GM12878 (cell line): Measurements from ENCODE around the gene DCDC2C. TPM values are rescaled to one million over a fixed set of nuclear protein-coding genes. Genes with fewer than 3 reads are reported as not detected.

Source experiments
- ATAC-seq: fragments of 200-7000 bp; cut with Tn5 transposase; 3 replicates; pipeline ENCODE4 v1.9.1; 2020; ENCODE audit warnings: mild to moderate bottlenecking, moderate library complexity
- BruUV-seq: library from RNA; stranded (reverse); fragments of 400-500 nt; replicated peaks from 2 replicates; lab custom pipeline; 2021; lab: Mats Ljungman, UMichigan
- CTCF ChIA-PET: fragments of 300-600 bp; sonication (Branson Sonifier 250); formaldehyde crosslinking; extraction: SDS; loops from one replicate; lab custom pipeline; 2021; ENCODE audit warnings: inconsistent platforms; lab: Yijun Ruan, JAX
- POLR2A ChIA-PET: fragments of 350-600 bp; formaldehyde crosslinking; extraction: SDS; loops from one replicate; lab custom pipeline; 2021; ENCODE audit warnings: inconsistent platforms; lab: Charles Lee
- RAD21 ChIA-PET: fragments of 300-600 bp; sonication (Branson Sonifier 250); formaldehyde crosslinking; loops from one replicate; lab custom pipeline; 2023; ENCODE audit warnings: antibody characterized with exemption; ENCODE audit not compliant: unreplicated experiment; lab: Charles Lee
- SMC1A ChIA-PET: fragments of 300-600 bp; sonication (Branson Sonifier 250); formaldehyde crosslinking; loops from one replicate; lab custom pipeline; 2023; ENCODE audit not compliant: unreplicated experiment, uncharacterized antibody; lab: Charles Lee
- DNase-seq: peaks from one replicate; pipeline ENCODE4 v3.0.0-alpha.2; 2011; ENCODE audit warnings: low read depth, low spot score
- FAIRE-seq: peaks from 3 replicates; lab custom pipeline; 2011; peaks lifted over from hg19 to GRCh38; lab: Jason Lieb, UNC
- H2AFZ ChIP-seq: 2 replicates; pipeline ENCODE4 v1.6.0; 2011; ENCODE audit warnings: low read depth, low read length, control low read depth; ENCODE audit not compliant: control insufficient read depth
- H3K27ac ChIP-seq: 2 replicates; pipeline ENCODE4 v1.5.1; 2011; ENCODE audit warnings: control low read depth; ENCODE audit not compliant: control insufficient read depth, insufficient read depth
- H3K27me3 ChIP-seq, 2 experiments: replicated peaks in 1 of 2; 2 replicates each; pipeline versions ENCODE4 v1.6.0 to v1.6.1; 2011; ENCODE audit warnings: low read length in 1 of 2; ENCODE audit not compliant: control insufficient read depth in 2 of 2, insufficient read depth in 2 of 2
- H3K36me3 ChIP-seq, 2 experiments: 2 replicates each; pipeline ENCODE4 v1.5.1; 2011; ENCODE audit warnings: low read length in 1 of 2; ENCODE audit not compliant: control insufficient read depth in 2 of 2, insufficient read depth in 2 of 2
- H3K4me1 ChIP-seq: 2 replicates; pipeline ENCODE4 v1.6.1; 2011; ENCODE audit warnings: mild to moderate bottlenecking, low read length, moderate library complexity, mixed read lengths; ENCODE audit not compliant: control insufficient read depth, insufficient read depth
- H3K4me2 ChIP-seq: 2 replicates; pipeline ENCODE4 v1.6.0; 2011; ENCODE audit warnings: control low read depth; ENCODE audit not compliant: control insufficient read depth, insufficient read depth
- H3K4me3 ChIP-seq: fragments of 200-600 bp; sonication (generic); 2 replicates; pipeline ENCODE4 v1.5.1; 2016
- H3K79me2 ChIP-seq: 2 replicates; pipeline ENCODE4 v1.6.0; 2011; ENCODE audit warnings: low read length; ENCODE audit not compliant: control insufficient read depth, insufficient read depth
- H3K9ac ChIP-seq: 2 replicates; pipeline ENCODE4 v1.8.0; 2011; ENCODE audit warnings: low read length, control low read depth, mixed read lengths; ENCODE audit not compliant: control insufficient read depth, insufficient read depth
- H3K9me3 ChIP-seq: replicated peaks from 3 replicates; pipeline ENCODE4 v1.5.1; 2011; ENCODE audit warnings: mild to moderate bottlenecking, low read length; ENCODE audit not compliant: control insufficient read depth, insufficient read depth
- H4K20me1 ChIP-seq: 2 replicates; pipeline ENCODE4 v1.6.0; 2011; ENCODE audit not compliant: control insufficient read depth, insufficient read depth
- BACH1 ChIP-seq: fragments of 450-650 bp; IDR thresholded peaks from 2 replicates; pipeline ENCODE4 v1.6.1; 2017; ENCODE audit warnings: mild to moderate bottlenecking, borderline replicate concordance
- BRCA1 ChIP-seq: IDR thresholded peaks from 2 replicates; pipeline ENCODE4 v1.6.1; 2011; ENCODE audit warnings: low read depth, low read length, improper control_type of control experiment
- NFYA ChIP-seq: IDR thresholded peaks from 2 replicates; pipeline ENCODE4 v1.6.1; 2011; ENCODE audit warnings: low read depth, mild to moderate bottlenecking, low read length, improper control_type of control experiment, borderline replicate concordance
- POU2F2 ChIP-seq: IDR thresholded peaks from 3 replicates; pipeline ENCODE4 v1.6.1; 2011; ENCODE audit warnings: low read depth, mild to moderate bottlenecking, low read length, borderline replicate concordance
- RELB ChIP-seq: fragments of 450-650 bp; IDR thresholded peaks from 2 replicates; pipeline ENCODE4 v1.6.1; 2017; ENCODE audit warnings: low read depth, mild to moderate bottlenecking, moderate library complexity
- TCF3 ChIP-seq: IDR thresholded peaks from 2 replicates; pipeline ENCODE4 v1.6.1; 2012; ENCODE audit warnings: low read depth, mild to moderate bottlenecking, low read length, borderline replicate concordance; ENCODE audit not compliant: insufficient read depth
- WGBS: methylation state at CpG from one replicate; pipeline ENCODE4 v1.1.6; 2016; ENCODE audit warnings: low lambda C conversion rate; ENCODE audit not compliant: insufficient replicate concordance, insufficient coverage; ENCODE audit errors: missing lambda C conversion rate; 5-methylcytosine and 5-hydroxymethylcytosine counted together
- in situ Hi-C: fragments of 300-500 bp; cut with MboI; formaldehyde crosslinking; loops from 9 replicates; pipeline ENCODE4 v1.14.3; 2018; ENCODE audit warnings: mixed read lengths
- intact Hi-C: fragments of 100-400 bp; cut with micrococcal nuclease; formaldehyde crosslinking; loops from one replicate; pipeline ENCODE4 v1.14.2; 2022; ENCODE audit not compliant: unreplicated experiment
- polyA plus RNA-seq, 11 experiments: library from polyadenylated mRNA; depleted of rRNA in 4 of 11; unstranded in 6 of 11; stranded (reverse) in 5 of 11; fragments of >200 nt; fragmentation: Nextera tagmentation in 4 of 11; fragmentation: Illumina TruSeq in 1 of 11; extraction: Ambion mirVana in 4 of 11; extraction: Trizol in 1 of 11; gene quantifications; 1 replicate in 1 of 11; 2 replicates in 10 of 11; pipeline versions ENCODE4 v1.2.1 to v1.2.3, GENCODE V29; 2011 to 2016; ENCODE audit warnings: inconsistent platforms in 2 of 11, missing spikeins in 2 of 11, low read depth in 1 of 11
- total RNA-seq, 4 experiments: library from RNA; depleted of rRNA in 3 of 4; stranded (reverse); fragments of >200 nt in 3 of 4; fragmentation: Illumina TruSeq in 1 of 4; extraction: Trizol in 1 of 4; gene quantifications; 2 replicates each; pipeline versions ENCODE4 v1.2.1 to v1.2.3, GENCODE V29; 2013 to 2021

DCDC2C gene
- total and polyA plus RNA-seq, 10 of the 15 experiments (the other 5 are each of a cell fraction or from before 2014, with no cell fraction given): not detected

- Histone ChIP-seq H3K79me2 (no peaks in the 10 kb centered on the region), H3K9me3 (no peaks in the 10 kb centered on the region), H3K4me2 (no peak overlapping the region), H2AFZ (no peak overlapping the region), H3K4me1 (no peaks in the 10 kb centered on the region), H3K4me3 (no peak overlapping the region)
- RAD21 ChIA-PET: no interaction called here
- no TSS peak for BruUV-seq
- CTCF ChIA-PET: no interaction called here
- ATAC-seq (no peak), DNase-seq (no peak)
- intact Hi-C loops: no loop called here
- SMC1A ChIA-PET: no interaction called here
- POLR2A ChIA-PET: no interaction called here
- 38% methylated on average over 8 of the region's 8 CpGs for WGBS
- in situ Hi-C loops: no loop called here
- no peak for TF ChIP-seq RELB
- TF ChIP-seq, all 136 proteins: peak for 0
- no peak for FAIRE-seq
- Histone ChIP-seq H3K27me3 (no peaks in the 10 kb centered on the region), H4K20me1 (no peaks in the 10 kb centered on the region), H3K9ac (no peak overlapping the region), H3K36me3 (no peaks in the 10 kb centered on the region), H3K27ac (no peak overlapping the region)
Observed at GRCh38 chr2:3718679-3719078, 15.3 kb downstream of the DCDC2C start.

GRCh38 chr2:3725002-3725401 lies 21.6 kb downstream of the DCDC2C start:
- no peaks in the 10 kb centered on the region for H3K36me3 ChIP-seq
- H3K27ac ChIP-seq: no peak overlapping the region
- H3K4me1 ChIP-seq: no peaks in the 10 kb centered on the region
- H4K20me1 ChIP-seq: no peaks in the 10 kb centered on the region
- in situ Hi-C loops: no loop called here
- DNase-seq (no peak), ATAC-seq (no peak), FAIRE-seq (no peak)
- BruUV-seq: no TSS peak
- no peak overlapping the region for H2AFZ ChIP-seq
- WGBS: 35% methylated on average over 6 of the region's 11 CpGs
- ChIA-PET CTCF (no interaction called here), RAD21 (no interaction called here), SMC1A (no interaction called here), POLR2A (no interaction called here)
- H3K79me2 ChIP-seq: no peaks in the 10 kb centered on the region
- intact Hi-C loops: no loop called here
- H3K4me2 ChIP-seq: no peak overlapping the region
- H3K9me3 ChIP-seq: no peaks in the 10 kb centered on the region
- H3K4me3 ChIP-seq: no peak overlapping the region
- H3K9ac ChIP-seq: no peak overlapping the region
- no peaks in the 10 kb centered on the region; a peak in 1 of 4 replicates for H3K27me3 ChIP-seq
- TF ChIP-seq POU2F2: no peak
- no peak for TF ChIP-seq NFYA
- TF ChIP-seq BACH1: no peak
- no peak for TF ChIP-seq TCF3
- TF ChIP-seq BRCA1: no peak
